Fibroblast of lung (primary cell): ENCODE measurements around the gene PDE9A.

Experiments
- CTCF ChIP-seq, 2 donors: IDR thresholded peaks in 1 of 2; conservative IDR thresholded peaks in 1 of 2; 1 replicate in 1 of 2; 2 replicates in 1 of 2; pipeline ENCODE4 v1.5.1; 2011 to 2012; ENCODE audit warnings: low read length in 2 of 2, control low read depth in 1 of 2, inconsistent platforms in 1 of 2, low read depth in 1 of 2, mild to moderate bottlenecking in 1 of 2
- EZH2 ChIP-seq: IDR thresholded peaks from 2 replicates; pipeline ENCODE4 v1.5.1; 2012; ENCODE audit warnings: low read length, control low read depth, mild to moderate bottlenecking; ENCODE audit errors: missing control alignments

DNA sequence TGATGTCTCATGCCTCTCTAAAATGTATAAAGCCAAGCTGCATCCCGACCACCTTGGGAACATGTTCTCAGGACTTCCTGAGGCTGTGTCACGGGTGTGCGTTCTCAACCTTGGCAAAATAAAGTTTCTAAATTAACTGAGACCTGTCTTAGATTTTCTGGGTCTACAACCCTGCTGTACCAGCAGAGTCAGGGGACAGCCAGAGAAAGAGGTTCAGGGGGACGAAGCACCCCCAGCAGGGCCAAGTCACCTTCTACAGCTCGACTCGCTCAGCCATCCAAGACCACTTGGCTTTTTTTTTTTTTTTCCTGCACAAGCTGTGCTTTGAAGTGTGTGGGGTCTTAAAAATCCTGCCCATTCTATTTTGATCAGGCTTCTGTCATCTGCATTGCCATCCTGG lies 28.5 kb upstream of the PDE9A start:
- TF ChIP-seq CTCF (conservative IDR thresholded peaks at IDR 0.05 in 1 of 2, IDR thresholded peaks at IDR 0.05 in 1 of 2; ENCODE audit: low read depth in 1 of 2, low read length in 2 of 2) (no peak), EZH2 (no peak)
